ENCODE results near the gene SNX30.

SNX30 gene

GRCh38 chr9:112823257-112823656 lies 72.7 kb downstream of the SNX30 start:
- H3K9ac ChIP-seq (ENCODE audit: low read length): no peak overlapping the region
- no peaks in the 10 kb centered on the region for H3K4me1 ChIP-seq (ENCODE audit: control insufficient read depth, insufficient read depth, low read length)
- H3K27ac ChIP-seq (ENCODE audit: low read depth, low read length): no peak overlapping the region
- H3K9me3 ChIP-seq (ENCODE audit: control insufficient read depth, insufficient read depth, low read depth, low read length): no peaks in the 10 kb centered on the region
- H3K36me3 ChIP-seq (ENCODE audit: control insufficient read depth, insufficient read depth, low read length): peaks cover 14% of the 10 kb centered on the region
- H3K27me3 ChIP-seq (ENCODE audit: control insufficient read depth, insufficient read depth, low read length): no peaks in the 10 kb centered on the region
- H3K4me3 ChIP-seq (ENCODE audit: low read depth, low read length): no peak overlapping the region

- H3K4me3 ChIP-seq (ENCODE audit: low read depth, low read length): no peak overlapping the region
- peaks cover 5% of the 10 kb centered on the region; the same call in 1 of the 2 replicates for H3K4me1 ChIP-seq (ENCODE audit: control insufficient read depth, insufficient read depth, low read length)
Measured at GRCh38 chr9:112831281-112831851, 80.8 kb downstream of the SNX30 start.

GRCh38 chr9:112831969-112832368 lies 81.4 kb downstream of the SNX30 start:
- Histone ChIP-seq H3K9me3 (ENCODE audit: control insufficient read depth, insufficient read depth, low read depth, low read length) (no peaks in the 10 kb centered on the region), H3K27ac (ENCODE audit: low read depth, low read length) (no peak overlapping the region), H3K9ac (ENCODE audit: low read length) (no peak overlapping the region), H3K36me3 (ENCODE audit: control insufficient read depth, insufficient read depth, low read length) (peaks cover 30% of the 10 kb centered on the region), H3K4me1 (ENCODE audit: control insufficient read depth, insufficient read depth, low read length) (peaks cover 8% of the 10 kb centered on the region; the same call in 1 of the 2 replicates), H3K27me3 (ENCODE audit: control insufficient read depth, insufficient read depth, low read length) (no peaks in the 10 kb centered on the region), H3K4me3 (ENCODE audit: low read depth, low read length) (no peak overlapping the region)

More at GRCh38 chr9:112831281-112831851, 80.8 kb downstream of the SNX30 start:
- no peak overlapping the region for H3K9ac ChIP-seq (ENCODE audit: low read length)
- H3K36me3 ChIP-seq (ENCODE audit: control insufficient read depth, insufficient read depth, low read length): peaks cover 24% of the 10 kb centered on the region
- H3K9me3 ChIP-seq (ENCODE audit: control insufficient read depth, insufficient read depth, low read depth, low read length): no peaks in the 10 kb centered on the region
- H3K27ac ChIP-seq (ENCODE audit: low read depth, low read length): no peak overlapping the region
- H3K27me3 ChIP-seq (ENCODE audit: control insufficient read depth, insufficient read depth, low read length): no peaks in the 10 kb centered on the region

- Histone ChIP-seq H3K9me3 (ENCODE audit: control insufficient read depth, insufficient read depth, low read depth, low read length) (no peaks in the 10 kb centered on the region), H3K4me3 (ENCODE audit: low read depth, low read length) (no peak overlapping the region), H3K27ac (ENCODE audit: low read depth, low read length) (no peak overlapping the region), H3K27me3 (ENCODE audit: control insufficient read depth, insufficient read depth, low read length) (no peaks in the 10 kb centered on the region), H3K4me1 (ENCODE audit: control insufficient read depth, insufficient read depth, low read length) (peaks cover 8% of the 10 kb centered on the region; the same call in 1 of the 2 replicates), H3K9ac (ENCODE audit: low read length) (no peak overlapping the region), H3K36me3 (ENCODE audit: control insufficient read depth, insufficient read depth, low read length) (peaks cover 35% of the 10 kb centered on the region)
Measured at GRCh38 chr9:112833081-112833480, 82.5 kb downstream of the SNX30 start.

- Histone ChIP-seq H3K27ac (ENCODE audit: low read depth, low read length) (no peak overlapping the region), H3K36me3 (ENCODE audit: control insufficient read depth, insufficient read depth, low read length) (peaks cover 53% of the 10 kb centered on the region), H3K9me3 (ENCODE audit: control insufficient read depth, insufficient read depth, low read depth, low read length) (no peaks in the 10 kb centered on the region), H3K4me3 (ENCODE audit: low read depth, low read length) (no peak overlapping the region), H3K9ac (ENCODE audit: low read length) (no peak overlapping the region), H3K27me3 (ENCODE audit: control insufficient read depth, insufficient read depth, low read length) (no peaks in the 10 kb centered on the region), H3K4me1 (ENCODE audit: control insufficient read depth, insufficient read depth, low read length) (peaks cover 8% of the 10 kb centered on the region; the same call in 1 of the 2 replicates)
Measured at GRCh38 chr9:112836394-112836793, 85.8 kb downstream of the SNX30 start.

GRCh38 chr9:112838342-112838741 lies 87.8 kb downstream of the SNX30 start:
- Histone ChIP-seq H3K9me3 (ENCODE audit: control insufficient read depth, insufficient read depth, low read depth, low read length) (no peaks in the 10 kb centered on the region), H3K4me1 (ENCODE audit: control insufficient read depth, insufficient read depth, low read length) (peaks cover 8% of the 10 kb centered on the region; the same call in 1 of the 2 replicates), H3K27ac (ENCODE audit: low read depth, low read length) (no peak overlapping the region), H3K36me3 (ENCODE audit: control insufficient read depth, insufficient read depth, low read length) (peaks cover 45% of the 10 kb centered on the region), H3K4me3 (ENCODE audit: low read depth, low read length) (no peak overlapping the region), H3K27me3 (ENCODE audit: control insufficient read depth, insufficient read depth, low read length) (no peaks in the 10 kb centered on the region), H3K9ac (ENCODE audit: low read length) (no peak overlapping the region)

- Histone ChIP-seq H3K4me3 (ENCODE audit: low read depth, low read length) (no peak overlapping the region), H3K4me1 (ENCODE audit: control insufficient read depth, insufficient read depth, low read length) (peaks cover 8% of the 10 kb centered on the region; the same call in 1 of the 2 replicates), H3K9ac (ENCODE audit: low read length) (no peak overlapping the region), H3K36me3 (ENCODE audit: control insufficient read depth, insufficient read depth, low read length) (peaks cover 37% of the 10 kb centered on the region), H3K27ac (ENCODE audit: low read depth, low read length) (no peak overlapping the region), H3K9me3 (ENCODE audit: control insufficient read depth, insufficient read depth, low read depth, low read length) (no peaks in the 10 kb centered on the region), H3K27me3 (ENCODE audit: control insufficient read depth, insufficient read depth, low read length) (no peaks in the 10 kb centered on the region)
Measured at GRCh38 chr9:112839331-112839730, 88.8 kb downstream of the SNX30 start.

- Histone ChIP-seq H3K9ac (ENCODE audit: low read length) (no peak overlapping the region), H3K27ac (ENCODE audit: low read depth, low read length) (no peak overlapping the region), H3K27me3 (ENCODE audit: control insufficient read depth, insufficient read depth, low read length) (no peaks in the 10 kb centered on the region), H3K4me1 (ENCODE audit: control insufficient read depth, insufficient read depth, low read length) (peaks cover 17% of the 10 kb centered on the region), H3K9me3 (ENCODE audit: control insufficient read depth, insufficient read depth, low read depth, low read length) (no peaks in the 10 kb centered on the region), H3K4me3 (ENCODE audit: low read depth, low read length) (no peak overlapping the region), H3K36me3 (ENCODE audit: control insufficient read depth, insufficient read depth, low read length) (peaks cover 32% of the 10 kb centered on the region)
Measured at GRCh38 chr9:112841261-112841660, 90.7 kb downstream of the SNX30 start.

GRCh38 chr9:112842555-112842954 lies 92.0 kb downstream of the SNX30 start:
- Histone ChIP-seq H3K27me3 (ENCODE audit: control insufficient read depth, insufficient read depth, low read length) (no peaks in the 10 kb centered on the region), H3K4me3 (ENCODE audit: low read depth, low read length) (no peak overlapping the region), H3K36me3 (ENCODE audit: control insufficient read depth, insufficient read depth, low read length) (peaks cover 22% of the 10 kb centered on the region), H3K9ac (ENCODE audit: low read length) (no peak overlapping the region), H3K9me3 (ENCODE audit: control insufficient read depth, insufficient read depth, low read depth, low read length) (no peaks in the 10 kb centered on the region), H3K27ac (ENCODE audit: low read depth, low read length) (no peak overlapping the region), H3K4me1 (ENCODE audit: control insufficient read depth, insufficient read depth, low read length) (peaks cover 22% of the 10 kb centered on the region)

GRCh38 chr9:112844771-112845542 lies 94.4 kb downstream of the SNX30 start:
- H3K4me1 ChIP-seq (ENCODE audit: control insufficient read depth, insufficient read depth, low read length): peaks cover 32% of the 10 kb centered on the region
- no peak overlapping the region for H3K9ac ChIP-seq (ENCODE audit: low read length)
- H3K9me3 ChIP-seq (ENCODE audit: control insufficient read depth, insufficient read depth, low read depth, low read length): no peaks in the 10 kb centered on the region
- no peaks in the 10 kb centered on the region for H3K27me3 ChIP-seq (ENCODE audit: control insufficient read depth, insufficient read depth, low read length)
- H3K27ac ChIP-seq (ENCODE audit: low read depth, low read length): no peak overlapping the region
- peaks cover 2% of the 10 kb centered on the region for H3K36me3 ChIP-seq (ENCODE audit: control insufficient read depth, insufficient read depth, low read length)
- H3K4me3 ChIP-seq (ENCODE audit: low read depth, low read length): no peak overlapping the region
